ENCODE data around the gene QSOX2.
"Not testable (repeated sequence)": the region's sequence is repeated elsewhere in the genome, so short reads cannot be mapped to it uniquely, and the experiment has no call there.

QSOX2 gene

DNA sequence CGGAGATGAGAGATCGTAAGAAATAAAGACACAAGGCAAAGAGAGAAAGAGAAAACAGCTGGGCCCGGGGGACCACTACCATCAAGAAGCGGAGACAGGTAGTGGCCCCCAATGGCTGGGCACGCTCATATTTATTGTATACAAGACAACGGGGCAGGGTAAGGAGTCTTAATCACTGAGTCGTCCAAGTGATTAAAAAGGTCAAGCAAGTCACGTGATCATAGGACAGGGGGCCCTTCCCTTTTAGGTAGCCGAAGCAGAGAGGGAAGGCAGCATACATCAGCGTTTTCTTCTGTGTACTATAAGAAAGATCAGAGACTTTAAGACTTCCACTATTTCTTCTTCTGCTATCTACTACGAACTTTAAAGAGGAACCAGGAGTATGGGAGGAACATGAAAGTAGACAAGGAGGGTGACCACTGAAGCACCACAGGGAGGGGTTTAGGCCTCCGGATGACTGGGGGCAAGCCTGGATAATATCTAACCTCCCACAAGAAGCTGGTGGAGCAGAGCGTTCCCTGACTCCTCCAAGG lies 24.6 kb upstream of the QSOX2 start:
- Histone ChIP-seq H3K9ac (ENCODE audit: low read length) (no peak overlapping the region), H3K9me3 (ENCODE audit: low read length) (no peaks in the 10 kb centered on the region), H3K36me3 (ENCODE audit: insufficient read depth, low read length) (no peaks in the 10 kb centered on the region), H3K4me3 (ENCODE audit: low read depth in 1 of 2, low read length in 2 of 2) (no peak overlapping the region), H3K4me1 (ENCODE audit: insufficient read depth, low read length) (no peaks in the 10 kb centered on the region), H3K27me3 (ENCODE audit: control insufficient read depth in 1 of 2, insufficient read depth in 2 of 2, low read length in 2 of 2) (no peaks in the 10 kb centered on the region), H3K27ac (ENCODE audit: low read depth, low read length) (no peak overlapping the region)

DNA sequence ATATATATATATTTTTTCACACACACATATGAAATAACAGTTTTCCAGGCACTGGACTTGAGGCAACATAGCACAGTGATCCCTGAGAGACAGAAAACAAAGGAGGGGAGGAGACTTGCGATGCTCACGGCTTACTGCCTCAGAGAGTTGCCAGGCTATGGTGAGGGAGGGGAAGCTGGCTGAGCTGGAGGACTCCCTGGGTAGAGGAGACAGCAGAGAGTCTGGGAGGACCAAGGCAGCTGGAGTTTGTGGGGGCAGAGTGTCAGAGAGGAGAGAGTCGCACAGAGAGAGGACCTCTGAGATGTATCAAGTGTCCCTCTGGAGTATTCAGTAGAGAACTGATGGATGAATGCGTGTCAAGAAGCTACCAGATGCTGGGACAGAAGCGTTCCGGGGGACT lies 23.1 kb upstream of the QSOX2 start:
- H3K27me3 ChIP-seq (ENCODE audit: control insufficient read depth in 1 of 2, insufficient read depth in 2 of 2, low read length in 2 of 2), result no peaks in the 10 kb centered on the region
- H3K9me3 ChIP-seq (ENCODE audit: low read length), result no peaks in the 10 kb centered on the region
- no peak overlapping the region for H3K9ac ChIP-seq (ENCODE audit: low read length)
- H3K27ac ChIP-seq (ENCODE audit: low read depth, low read length), result no peak overlapping the region
- no peaks in the 10 kb centered on the region for H3K4me1 ChIP-seq (ENCODE audit: insufficient read depth, low read length)
- H3K4me3 ChIP-seq (ENCODE audit: low read depth in 1 of 2, low read length in 2 of 2), result no peak overlapping the region
- H3K36me3 ChIP-seq (ENCODE audit: insufficient read depth, low read length), result no peaks in the 10 kb centered on the region

DNA sequence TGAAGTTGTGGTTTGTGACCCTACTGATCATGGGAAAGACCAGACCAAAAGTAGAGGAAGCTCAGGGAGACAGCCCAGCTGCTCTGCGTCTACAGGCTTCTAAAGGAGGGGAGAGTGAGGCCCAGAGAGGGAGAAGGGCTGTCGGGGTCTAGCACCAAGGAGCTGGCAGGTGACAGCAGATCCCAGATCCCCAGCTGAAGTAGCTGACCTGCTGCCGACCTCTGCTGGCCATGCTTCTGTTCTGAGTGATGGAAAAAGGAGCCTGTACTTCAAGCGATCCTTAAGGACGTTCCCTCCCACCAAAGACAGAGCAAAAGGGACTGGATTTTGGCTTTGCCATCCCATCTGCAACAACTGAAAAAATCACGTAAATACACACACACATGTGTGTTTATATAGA lies 22.7 kb upstream of the QSOX2 start:
- Histone ChIP-seq H3K9ac (ENCODE audit: low read length) (no peak overlapping the region), H3K36me3 (ENCODE audit: insufficient read depth, low read length) (no peaks in the 10 kb centered on the region), H3K4me3 (ENCODE audit: low read depth in 1 of 2, low read length in 2 of 2) (no peak overlapping the region), H3K4me1 (ENCODE audit: insufficient read depth, low read length) (no peaks in the 10 kb centered on the region), H3K9me3 (ENCODE audit: low read length) (no peaks in the 10 kb centered on the region), H3K27me3 (ENCODE audit: control insufficient read depth in 1 of 2, insufficient read depth in 2 of 2, low read length in 2 of 2) (no peaks in the 10 kb centered on the region), H3K27ac (ENCODE audit: low read depth, low read length) (no peak overlapping the region)

DNA sequence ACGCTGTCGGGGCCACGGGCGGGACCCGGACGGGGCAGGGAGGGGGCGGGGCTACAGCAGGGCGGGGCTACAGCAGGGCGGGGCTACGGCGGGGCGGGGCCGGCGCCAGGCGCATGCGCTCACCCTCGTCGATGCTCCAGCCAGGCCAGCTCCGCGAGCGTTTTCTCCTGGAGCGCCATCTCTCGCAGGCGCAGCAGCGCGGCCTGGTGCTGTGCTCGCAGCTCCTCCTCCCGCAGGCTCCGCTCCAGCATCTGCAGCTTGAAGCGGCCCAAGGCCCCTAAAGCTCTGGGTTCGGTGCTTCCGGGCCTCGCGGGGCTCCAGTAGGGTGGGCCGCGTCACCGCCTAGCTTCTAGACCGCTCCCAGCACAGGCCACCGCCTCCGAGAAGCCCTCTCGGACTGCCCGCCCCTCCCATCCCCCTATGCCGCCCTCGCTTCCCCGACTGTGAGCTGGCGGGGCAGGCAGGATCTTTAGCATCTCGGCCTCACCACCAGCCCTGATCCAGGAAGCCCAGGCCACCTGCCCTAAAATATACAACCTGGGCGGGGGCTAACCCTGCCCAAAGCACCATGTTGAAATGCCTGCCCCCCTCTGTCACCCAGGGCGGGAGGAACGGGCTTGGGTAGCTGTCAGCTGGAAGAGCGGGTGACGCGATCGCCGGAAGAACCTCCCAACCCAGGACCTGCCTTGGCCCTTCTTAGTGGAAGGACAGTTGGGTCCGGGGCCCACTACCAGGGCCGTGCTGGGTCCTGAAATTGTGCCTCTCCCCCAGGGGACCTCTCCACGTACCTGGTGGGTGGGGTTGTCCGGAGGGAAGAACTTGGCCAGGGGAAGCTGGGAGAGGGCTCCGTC lies 21.9 kb upstream of the QSOX2 start:
- H3K4me3 ChIP-seq (ENCODE audit: low read depth in 1 of 2, low read length in 2 of 2), result peak overlapping the region; percentile 36 to 53
- H3K27me3 ChIP-seq (ENCODE audit: control insufficient read depth in 1 of 2, insufficient read depth in 2 of 2, low read length in 2 of 2), result no peaks in the 10 kb centered on the region
- H3K4me1 ChIP-seq (ENCODE audit: insufficient read depth, low read length), result no peaks in the 10 kb centered on the region
- no peaks in the 10 kb centered on the region for H3K9me3 ChIP-seq (ENCODE audit: low read length)
- H3K9ac ChIP-seq (ENCODE audit: low read length), result no peak overlapping the region
- no peaks in the 10 kb centered on the region for H3K36me3 ChIP-seq (ENCODE audit: insufficient read depth, low read length)
- H3K27ac ChIP-seq (ENCODE audit: low read depth, low read length), result no peak overlapping the region

DNA sequence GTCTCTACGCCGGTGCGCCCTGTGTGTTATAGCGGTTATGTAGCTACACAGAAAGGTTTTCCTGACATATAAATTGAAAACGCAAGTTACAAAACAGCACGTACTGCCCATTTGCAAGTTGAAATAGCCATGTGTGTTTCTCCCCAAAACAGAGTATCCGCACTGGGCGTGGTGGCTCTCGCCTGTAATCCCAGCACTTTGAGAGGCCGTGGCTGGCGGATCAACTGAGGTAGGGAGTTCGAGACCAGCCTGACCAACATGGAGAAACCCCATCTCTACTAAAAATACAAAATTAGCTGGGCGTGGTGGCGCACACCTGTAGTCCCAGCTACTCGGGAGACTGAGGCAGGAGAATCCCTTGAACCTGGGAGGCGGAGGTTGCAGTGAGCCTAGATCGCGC lies 21.0 kb upstream of the QSOX2 start:
- H3K4me3 ChIP-seq (ENCODE audit: low read depth in 1 of 2, low read length in 2 of 2); H3K27me3 ChIP-seq (ENCODE audit: control insufficient read depth in 1 of 2, insufficient read depth in 2 of 2, low read length in 2 of 2): not testable (repeated sequence)

GRCh38 chr9:136265561-136266355 lies 20.1 kb upstream of the QSOX2 start:
- no peaks in the 10 kb centered on the region for H3K4me1 ChIP-seq (ENCODE audit: insufficient read depth, low read length)
- H3K27ac ChIP-seq (ENCODE audit: low read depth, low read length), result no peak overlapping the region
- no peak overlapping the region for H3K9ac ChIP-seq (ENCODE audit: low read length)
- H3K4me3 ChIP-seq (ENCODE audit: low read depth in 1 of 2, low read length in 2 of 2), result no peak overlapping the region
- H3K27me3 ChIP-seq (ENCODE audit: control insufficient read depth in 1 of 2, insufficient read depth in 2 of 2, low read length in 2 of 2), result no peaks in the 10 kb centered on the region
- H3K9me3 ChIP-seq (ENCODE audit: low read length), result no peaks in the 10 kb centered on the region
- H3K36me3 ChIP-seq (ENCODE audit: insufficient read depth, low read length), result no peaks in the 10 kb centered on the region

More for the DNA sequence above, 21.0 kb upstream of the QSOX2 start:
- not testable (repeated sequence) for H3K9me3 ChIP-seq (ENCODE audit: low read length); H3K4me1 ChIP-seq (ENCODE audit: insufficient read depth, low read length); H3K9ac ChIP-seq (ENCODE audit: low read length); H3K27ac ChIP-seq (ENCODE audit: low read depth, low read length); H3K36me3 ChIP-seq (ENCODE audit: insufficient read depth, low read length)

DNA sequence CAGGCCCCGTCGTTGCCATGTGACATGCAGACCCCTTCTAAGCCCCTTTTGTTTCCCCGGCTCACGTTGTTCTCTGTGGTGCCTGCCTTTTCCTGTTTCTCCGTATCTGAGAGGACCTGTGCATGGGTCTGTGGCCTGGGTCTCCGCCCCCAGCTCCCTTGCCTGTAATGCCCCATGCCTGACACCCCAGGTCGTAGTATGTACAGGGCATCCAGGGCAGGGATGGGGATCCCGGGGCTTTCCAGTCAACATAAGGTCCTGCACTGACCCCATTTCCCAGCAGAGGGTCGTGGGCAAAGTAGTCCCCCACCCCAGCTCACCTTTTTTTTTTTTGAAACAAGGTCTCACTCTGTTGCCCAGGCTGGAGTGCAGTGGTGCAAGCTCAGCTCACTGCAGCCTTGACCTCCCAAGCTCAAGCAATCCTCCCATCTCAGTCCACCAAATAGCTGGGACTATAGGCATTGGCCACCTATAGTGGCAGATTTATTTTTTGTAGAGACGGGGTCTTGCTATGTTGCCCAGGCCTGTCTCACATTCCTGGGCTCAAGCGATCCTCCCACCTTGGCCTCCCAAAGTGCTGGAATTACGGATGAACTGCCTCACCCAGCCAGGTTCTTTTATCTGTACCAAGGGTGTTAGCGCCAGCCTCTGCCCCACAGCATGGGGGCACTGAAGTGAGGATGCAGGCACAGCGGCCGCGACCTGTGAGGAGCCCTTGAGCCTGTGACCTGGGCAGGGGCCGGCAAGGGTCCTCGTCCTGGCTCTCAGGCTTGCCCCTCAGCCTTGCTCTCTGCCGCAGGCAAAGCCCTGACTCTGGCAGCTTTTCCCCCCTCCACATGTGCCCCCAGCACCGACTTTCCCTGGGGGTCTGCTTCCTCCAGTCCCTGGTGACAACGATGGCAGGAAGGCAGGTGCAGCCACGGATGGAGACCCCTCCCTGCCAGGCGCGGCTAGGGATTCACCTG lies 19.1 kb upstream of the QSOX2 start:
- Histone ChIP-seq H3K27ac (ENCODE audit: low read depth, low read length) (no peak overlapping the region), H3K9ac (ENCODE audit: low read length) (no peak overlapping the region), H3K36me3 (ENCODE audit: insufficient read depth, low read length) (no peaks in the 10 kb centered on the region), H3K4me1 (ENCODE audit: insufficient read depth, low read length) (no peaks in the 10 kb centered on the region), H3K4me3 (ENCODE audit: low read depth in 1 of 2, low read length in 2 of 2) (no peak overlapping the region), H3K9me3 (ENCODE audit: low read length) (no peaks in the 10 kb centered on the region), H3K27me3 (ENCODE audit: control insufficient read depth in 1 of 2, insufficient read depth in 2 of 2, low read length in 2 of 2) (no peaks in the 10 kb centered on the region)

- Histone ChIP-seq H3K9ac (ENCODE audit: low read length) (no peak overlapping the region), H3K36me3 (ENCODE audit: insufficient read depth, low read length) (no peaks in the 10 kb centered on the region), H3K27me3 (ENCODE audit: control insufficient read depth in 1 of 2, insufficient read depth in 2 of 2, low read length in 2 of 2) (no peaks in the 10 kb centered on the region), H3K9me3 (ENCODE audit: low read length) (no peaks in the 10 kb centered on the region), H3K27ac (ENCODE audit: low read depth, low read length) (no peak overlapping the region), H3K4me1 (ENCODE audit: insufficient read depth, low read length) (no peaks in the 10 kb centered on the region), H3K4me3 (ENCODE audit: low read depth in 1 of 2, low read length in 2 of 2) (no peak overlapping the region)
Observed at GRCh38 chr9:136264031-136264430, 18.4 kb upstream of the QSOX2 start.

DNA sequence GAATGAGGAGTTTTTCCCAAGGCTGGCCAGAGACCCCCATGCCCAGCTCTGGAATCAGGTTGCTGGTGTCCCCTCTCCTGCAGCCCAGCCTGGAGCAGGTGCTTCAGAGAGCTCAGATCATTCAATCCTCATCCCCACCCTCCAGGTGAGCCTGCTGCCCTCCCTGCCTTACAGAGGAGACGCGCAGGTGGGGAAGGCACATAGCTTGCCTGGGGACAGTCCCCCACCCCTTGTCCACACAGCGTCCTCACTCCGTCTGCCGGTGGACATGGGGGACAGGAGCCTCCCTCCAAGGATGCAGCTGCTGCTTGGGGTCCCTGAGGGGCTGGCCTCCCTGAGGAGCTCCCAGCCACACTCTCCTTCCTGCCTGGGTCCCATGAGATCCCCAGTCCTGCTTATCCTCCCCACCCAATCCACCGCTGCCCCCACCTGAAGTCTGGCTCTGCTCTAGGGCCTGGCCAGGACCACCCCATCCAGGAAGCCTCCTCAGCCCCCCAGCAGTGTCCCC lies 17.1 kb upstream of the QSOX2 start:
- Histone ChIP-seq H3K9ac (ENCODE audit: low read length) (no peak overlapping the region), H3K4me3 (ENCODE audit: low read depth in 1 of 2, low read length in 2 of 2) (no peak overlapping the region), H3K4me1 (ENCODE audit: insufficient read depth, low read length) (no peaks in the 10 kb centered on the region), H3K36me3 (ENCODE audit: insufficient read depth, low read length) (no peaks in the 10 kb centered on the region), H3K9me3 (ENCODE audit: low read length) (no peaks in the 10 kb centered on the region), H3K27ac (ENCODE audit: low read depth, low read length) (no peak overlapping the region), H3K27me3 (ENCODE audit: control insufficient read depth in 1 of 2, insufficient read depth in 2 of 2, low read length in 2 of 2) (no peaks in the 10 kb centered on the region)

DNA sequence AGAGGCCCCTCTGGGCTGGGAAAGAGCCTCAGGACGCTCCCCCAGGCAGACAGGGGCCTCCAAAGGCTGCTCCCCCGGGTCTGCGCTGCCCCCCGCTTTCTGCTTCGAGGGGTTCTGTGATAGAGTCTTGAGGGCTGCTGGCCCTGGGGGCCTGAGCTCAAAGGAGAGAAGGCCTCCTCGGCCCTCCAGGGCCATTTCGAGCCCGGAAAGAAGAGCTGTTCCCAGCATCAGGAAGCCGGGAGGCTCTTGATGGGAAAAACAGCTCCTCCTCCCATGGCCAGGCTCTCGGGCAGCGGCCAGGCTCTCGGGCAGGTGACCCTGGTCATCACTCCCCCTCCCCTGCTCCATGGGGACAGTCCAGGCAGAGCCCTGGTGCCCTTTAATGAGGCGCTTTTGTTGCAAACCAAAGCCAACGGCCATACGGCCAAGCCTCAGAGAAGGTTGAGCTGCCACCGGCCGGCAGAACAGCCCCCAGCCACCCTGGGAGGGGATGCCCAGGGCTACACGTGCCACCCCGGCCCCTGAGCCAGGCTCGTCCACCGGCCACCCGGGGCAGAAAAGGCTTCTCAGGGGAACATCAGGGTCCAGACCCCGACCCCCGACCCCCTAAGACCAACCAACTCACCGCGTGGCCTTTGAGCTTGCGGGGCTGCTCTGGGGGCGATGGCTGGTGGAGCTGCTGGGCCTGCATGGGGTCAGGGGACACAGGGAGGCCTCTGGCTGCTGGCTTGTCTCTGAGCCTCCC lies 16.2 kb upstream of the QSOX2 start:
- H3K4me3 ChIP-seq (ENCODE audit: low read depth in 1 of 2, low read length in 2 of 2), result no peak overlapping the region
- no peaks in the 10 kb centered on the region for H3K9me3 ChIP-seq (ENCODE audit: low read length)
- H3K4me1 ChIP-seq (ENCODE audit: insufficient read depth, low read length), result no peaks in the 10 kb centered on the region
- no peaks in the 10 kb centered on the region for H3K27me3 ChIP-seq (ENCODE audit: control insufficient read depth in 1 of 2, insufficient read depth in 2 of 2, low read length in 2 of 2)
- H3K36me3 ChIP-seq (ENCODE audit: insufficient read depth, low read length), result no peaks in the 10 kb centered on the region
- H3K9ac ChIP-seq (ENCODE audit: low read length), result no peak overlapping the region
- H3K27ac ChIP-seq (ENCODE audit: low read depth, low read length), result no peak overlapping the region

All from muscle layer of colon (tissue), 2 donors.